HUES48 (cell line): ENCODE measurements around the gene SPINK13.
"Not testable (repeated sequence)": the region's sequence is repeated elsewhere in the genome, so short reads cannot be mapped to it uniquely, and the experiment has no call there.

Experiments used
- H3K27ac ChIP-seq: one replicate; pipeline ENCODE4 v1.7.0; 2013; ENCODE audit warnings: low read depth, low read length, inconsistent platforms
- H3K27me3 ChIP-seq: 2 replicates; pipeline ENCODE4 v1.6.1; 2013; ENCODE audit warnings: mild to moderate bottlenecking, low read length; ENCODE audit not compliant: control insufficient read depth, insufficient read depth
- H3K36me3 ChIP-seq: 2 replicates; pipeline ENCODE4 v1.6.1; 2013; ENCODE audit warnings: low read length; ENCODE audit not compliant: control insufficient read depth, insufficient read depth
- H3K4me1 ChIP-seq: 2 replicates; pipeline ENCODE4 v1.6.1; 2013; ENCODE audit warnings: mild to moderate bottlenecking, low read length; ENCODE audit not compliant: control insufficient read depth, insufficient read depth
- H3K4me3 ChIP-seq: 2 replicates; pipeline ENCODE4 v1.5.1; 2013; ENCODE audit warnings: mild to moderate bottlenecking, low read depth, low read length
- H3K9ac ChIP-seq: 2 replicates; pipeline ENCODE4 v1.6.1; 2013; ENCODE audit warnings: mild to moderate bottlenecking, low read depth, low read length, moderate library complexity
- H3K9me3 ChIP-seq: 2 replicates; pipeline ENCODE4 v1.6.1; 2013; ENCODE audit warnings: low read length; ENCODE audit not compliant: control insufficient read depth, insufficient read depth

The SPINK13 gene

DNA sequence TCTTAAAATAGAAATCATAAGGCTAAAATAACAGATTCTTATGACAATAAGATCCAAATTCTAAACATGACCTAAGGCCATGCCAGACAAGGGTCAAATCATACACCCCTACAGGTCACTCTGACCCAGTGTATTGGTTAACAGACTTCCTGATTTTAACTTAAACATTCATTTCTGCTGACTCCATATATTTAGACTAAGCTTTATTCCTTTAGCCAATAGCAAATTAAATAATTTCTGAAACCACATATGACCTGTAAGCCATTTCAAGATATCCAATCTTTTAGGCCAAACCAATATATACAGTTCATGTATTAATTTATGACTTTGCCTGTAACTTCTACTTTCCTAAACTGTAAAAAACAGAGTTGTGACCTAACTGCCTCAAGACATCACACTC is 7.4 kb upstream of the SPINK13 start:
- H3K9me3 ChIP-seq, result no peaks in the 10 kb centered on the region
- no peaks in the 10 kb centered on the region for H3K4me1 ChIP-seq
- no peak overlapping the region for H3K9ac ChIP-seq
- no peaks in the 10 kb centered on the region for H3K27me3 ChIP-seq
- H3K27ac ChIP-seq, result no peak overlapping the region
- H3K4me3 ChIP-seq, result no peak overlapping the region
- H3K36me3 ChIP-seq, result no peaks in the 10 kb centered on the region

DNA sequence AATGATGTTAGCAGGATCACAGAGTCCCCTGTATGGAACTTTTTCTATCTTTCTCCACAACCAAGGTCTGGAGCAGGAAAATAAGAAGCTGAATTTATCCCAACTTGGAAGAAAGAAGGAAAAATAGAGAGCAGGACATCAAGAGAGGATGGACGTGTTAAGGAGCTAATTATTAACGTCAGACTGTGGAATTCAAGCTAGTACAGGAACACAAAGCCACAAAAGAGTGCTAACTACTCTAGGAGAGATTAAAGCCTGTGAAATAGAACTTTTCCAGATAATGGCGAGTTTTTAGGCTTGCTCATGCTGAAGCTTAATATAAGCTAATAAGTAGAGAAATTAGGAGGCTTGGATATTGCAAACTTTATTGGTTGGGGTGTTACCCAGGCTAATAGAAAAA is 632 bp upstream of the SPINK13 start:
- Histone ChIP-seq H3K4me1 (no peaks in the 10 kb centered on the region), H3K27ac (no peak overlapping the region), H3K27me3 (no peaks in the 10 kb centered on the region), H3K9ac (no peak overlapping the region), H3K9me3 (no peaks in the 10 kb centered on the region), H3K4me3 (no peak overlapping the region), H3K36me3 (no peaks in the 10 kb centered on the region)

DNA sequence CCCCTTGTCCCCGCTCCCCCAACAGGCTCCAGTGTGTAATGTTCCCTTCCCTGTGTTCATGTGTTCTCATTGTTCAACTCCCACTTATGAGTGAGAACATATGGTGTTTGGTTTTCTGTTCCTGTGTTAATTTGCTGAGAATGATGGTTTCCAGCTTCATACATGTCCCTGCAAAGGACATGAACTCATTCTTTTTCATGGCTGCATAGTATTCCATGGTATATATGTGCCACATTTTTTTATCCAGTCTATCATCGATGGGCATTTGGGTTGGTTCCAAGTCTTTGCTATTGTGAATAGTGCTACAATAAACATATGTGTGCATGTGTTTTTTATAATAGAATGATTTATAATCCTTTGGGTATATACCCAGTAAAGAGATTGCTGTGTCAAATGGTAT is 6.5 kb downstream of the SPINK13 start:
- H3K36me3 ChIP-seq, H3K27ac ChIP-seq, H3K4me3 ChIP-seq, H3K9ac ChIP-seq, H3K4me1 ChIP-seq, H3K27me3 ChIP-seq, H3K9me3 ChIP-seq: not testable (repeated sequence)

DNA sequence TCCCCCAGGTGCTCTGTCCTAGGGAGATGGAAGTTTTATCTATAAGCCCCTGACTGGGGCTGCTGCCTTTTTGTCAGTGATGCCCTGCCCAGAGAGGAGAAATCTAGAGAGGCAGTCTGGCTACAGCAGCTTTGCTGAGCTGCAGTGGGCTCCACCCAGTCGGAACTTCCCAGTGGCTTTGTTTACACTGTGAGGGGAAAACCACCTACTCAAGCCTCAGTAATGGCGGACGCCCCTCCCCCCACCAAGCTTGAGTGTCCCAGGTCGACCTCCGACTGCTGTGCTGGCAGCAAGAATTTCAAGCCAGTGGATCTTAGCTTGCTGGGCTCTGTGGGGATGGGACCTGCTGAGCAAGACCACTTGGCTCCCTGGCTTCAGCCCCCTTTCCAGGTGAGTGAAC is 12.3 kb downstream of the SPINK13 start:
- not testable (repeated sequence) for H3K4me1 ChIP-seq, H3K27ac ChIP-seq, H3K36me3 ChIP-seq, H3K27me3 ChIP-seq, H3K4me3 ChIP-seq, H3K9me3 ChIP-seq, H3K9ac ChIP-seq

DNA sequence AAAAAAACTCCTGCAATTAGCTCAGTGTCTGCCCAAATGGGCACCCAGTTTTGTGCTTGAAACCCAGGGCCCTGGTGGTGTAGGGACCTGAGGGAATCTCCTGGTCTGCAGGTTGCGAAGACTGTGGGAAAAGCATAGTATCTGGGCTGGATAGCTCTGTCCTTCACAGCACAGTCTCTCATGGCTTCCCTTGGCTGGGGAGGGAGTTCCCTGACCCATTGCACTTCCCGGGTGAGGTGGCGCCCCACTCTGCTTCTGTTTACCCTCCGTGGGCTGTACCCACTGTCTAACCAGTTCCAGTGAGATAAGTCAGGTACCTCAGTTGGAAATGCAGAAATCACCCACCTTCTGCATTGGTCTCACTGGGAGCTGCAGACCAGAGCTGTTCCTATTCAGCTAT is 12.7 kb downstream of the SPINK13 start:
- H3K9me3 ChIP-seq, H3K36me3 ChIP-seq, H3K27me3 ChIP-seq, H3K4me1 ChIP-seq, H3K4me3 ChIP-seq, H3K9ac ChIP-seq, H3K27ac ChIP-seq: not testable (repeated sequence)

DNA sequence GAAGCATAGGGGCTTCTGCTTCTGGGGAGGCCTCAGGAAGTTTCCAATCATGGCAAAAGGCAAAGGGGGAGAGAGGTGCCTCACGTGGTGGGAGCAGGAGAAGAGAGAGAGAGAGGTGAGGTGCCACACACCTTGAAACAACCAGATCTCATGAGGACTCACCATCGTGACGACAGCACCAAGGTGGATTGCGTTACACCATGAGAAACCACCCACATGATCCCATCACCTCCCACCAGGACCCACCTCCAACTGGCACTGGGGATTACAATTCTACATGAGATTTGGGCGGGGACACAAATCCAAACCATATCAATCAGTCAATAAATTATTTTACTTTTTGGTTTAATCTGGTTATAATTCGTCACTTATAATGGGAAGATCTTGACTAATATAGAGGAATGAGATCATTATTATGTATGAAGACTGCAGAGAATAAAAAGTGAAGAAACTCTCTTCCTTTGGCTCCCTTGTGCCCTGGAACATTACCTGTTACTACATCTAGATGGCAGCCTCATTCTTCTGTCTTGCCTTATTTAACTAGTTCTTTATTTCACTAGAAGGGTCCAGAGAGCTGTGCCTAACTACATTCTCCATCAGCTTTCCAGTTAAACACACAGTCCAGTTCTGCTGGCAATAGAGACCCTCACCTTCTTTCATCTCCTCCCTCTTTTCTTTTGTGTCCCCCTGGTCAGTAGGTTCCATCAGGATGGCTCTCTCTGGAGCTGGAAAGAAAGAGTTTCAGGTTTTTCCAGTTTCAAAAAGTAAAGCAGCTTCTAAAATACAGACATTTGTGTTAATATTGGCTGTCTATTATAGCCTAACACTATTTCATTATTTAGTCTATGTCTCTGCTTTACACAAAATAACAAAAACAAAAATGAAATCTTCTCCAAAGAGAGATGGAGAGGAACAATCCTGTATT is 21.9 kb downstream of the SPINK13 start:
- no peak overlapping the region for H3K9ac ChIP-seq
- no peak overlapping the region for H3K4me3 ChIP-seq
- no peaks in the 10 kb centered on the region for H3K27me3 ChIP-seq
- no peaks in the 10 kb centered on the region for H3K36me3 ChIP-seq
- no peaks in the 10 kb centered on the region for H3K9me3 ChIP-seq
- no peak overlapping the region for H3K27ac ChIP-seq
- no peaks in the 10 kb centered on the region for H3K4me1 ChIP-seq

DNA sequence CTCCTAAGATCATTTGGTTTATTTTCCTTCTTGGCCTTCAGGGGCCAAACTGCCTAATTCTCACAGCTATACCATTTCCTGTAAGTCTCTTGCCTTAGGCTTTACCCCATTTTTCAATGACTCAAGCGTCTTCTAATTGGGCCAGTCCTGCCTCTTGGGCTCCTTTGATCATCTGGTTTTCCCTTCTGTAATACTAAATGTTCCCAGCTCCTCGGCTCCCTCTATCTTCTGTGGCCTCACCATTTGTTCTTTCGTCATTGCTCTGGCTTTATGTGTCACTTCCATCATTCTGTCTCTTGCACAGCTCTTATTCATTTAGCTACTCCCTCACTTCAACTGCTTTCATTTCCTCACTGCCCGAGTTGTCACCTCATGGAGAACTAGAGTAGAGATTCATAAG is 29.1 kb downstream of the SPINK13 start:
- Histone ChIP-seq H3K9ac (no peak overlapping the region), H3K9me3 (no peaks in the 10 kb centered on the region), H3K4me1 (no peaks in the 10 kb centered on the region), H3K27me3 (no peaks in the 10 kb centered on the region), H3K27ac (no peak overlapping the region), H3K36me3 (no peaks in the 10 kb centered on the region), H3K4me3 (no peak overlapping the region)

DNA sequence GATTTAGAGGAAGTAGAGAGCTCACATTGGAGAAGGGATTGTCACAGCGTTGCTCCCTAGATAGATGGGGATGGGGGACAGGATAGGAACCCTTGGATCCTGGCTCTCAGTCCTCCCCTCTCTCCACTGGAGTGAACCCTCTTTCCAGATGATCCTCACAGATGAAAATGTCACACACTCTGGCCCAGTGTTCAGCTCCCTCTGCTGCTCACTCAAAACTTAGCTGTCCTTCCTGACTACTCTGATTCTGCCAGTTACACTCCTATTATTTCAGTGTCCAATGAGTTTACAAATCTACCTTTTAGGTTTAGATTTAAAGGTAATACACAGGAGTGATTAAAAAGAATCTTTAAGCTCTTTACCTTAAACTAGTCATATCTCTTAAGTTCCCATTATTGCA is 37.9 kb downstream of the SPINK13 start:
- Histone ChIP-seq H3K4me1 (no peaks in the 10 kb centered on the region), H3K4me3 (no peak overlapping the region), H3K9me3 (no peaks in the 10 kb centered on the region), H3K27ac (no peak overlapping the region), H3K9ac (no peak overlapping the region), H3K36me3 (no peaks in the 10 kb centered on the region), H3K27me3 (no peaks in the 10 kb centered on the region)

DNA sequence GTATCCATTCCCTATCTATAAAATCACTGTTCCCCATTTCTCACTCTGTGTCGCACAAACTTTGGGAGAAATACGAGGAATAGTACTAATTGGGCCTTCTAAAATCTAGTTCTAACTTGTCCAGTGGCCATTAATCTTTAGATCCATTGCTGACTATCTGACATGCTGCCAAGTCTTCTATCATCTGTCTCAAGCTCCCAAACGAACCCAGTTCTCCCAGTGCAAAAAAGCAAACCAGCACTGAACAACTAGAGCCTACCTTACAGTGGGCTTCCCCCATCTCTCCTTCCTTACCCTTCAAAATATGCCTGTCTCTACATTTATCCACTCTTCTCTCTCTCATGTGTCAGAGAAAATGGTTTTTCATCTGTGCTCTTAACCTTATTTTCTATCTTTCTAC is 40.4 kb downstream of the SPINK13 start:
- Histone ChIP-seq H3K9ac (no peak overlapping the region), H3K4me1 (no peaks in the 10 kb centered on the region), H3K36me3 (no peaks in the 10 kb centered on the region), H3K4me3 (no peak overlapping the region), H3K27me3 (no peaks in the 10 kb centered on the region), H3K27ac (no peak overlapping the region), H3K9me3 (no peaks in the 10 kb centered on the region)

DNA sequence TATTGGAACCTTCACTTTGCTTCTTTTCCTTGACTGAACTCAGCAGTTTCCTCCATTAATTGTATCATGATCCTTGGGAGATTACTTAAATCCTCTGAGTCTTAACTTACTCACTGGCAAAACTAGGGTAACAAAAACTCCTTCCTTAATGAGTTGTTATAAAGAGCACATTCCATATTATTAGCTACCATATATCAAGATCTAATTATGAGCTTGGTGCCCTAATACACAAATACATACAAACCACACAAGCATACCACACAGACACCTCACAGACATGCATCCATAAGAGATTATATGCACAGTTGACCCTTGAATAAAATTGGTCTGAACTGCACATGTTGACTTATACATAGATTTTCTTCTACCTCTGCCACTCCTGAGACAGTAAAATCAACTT is 41.2 kb downstream of the SPINK13 start:
- H3K4me3 ChIP-seq, result no peak overlapping the region
- H3K27me3 ChIP-seq, result no peaks in the 10 kb centered on the region
- H3K9me3 ChIP-seq, result no peaks in the 10 kb centered on the region
- H3K27ac ChIP-seq, result no peak overlapping the region
- no peak overlapping the region for H3K9ac ChIP-seq
- no peaks in the 10 kb centered on the region for H3K4me1 ChIP-seq
- no peaks in the 10 kb centered on the region for H3K36me3 ChIP-seq

DNA sequence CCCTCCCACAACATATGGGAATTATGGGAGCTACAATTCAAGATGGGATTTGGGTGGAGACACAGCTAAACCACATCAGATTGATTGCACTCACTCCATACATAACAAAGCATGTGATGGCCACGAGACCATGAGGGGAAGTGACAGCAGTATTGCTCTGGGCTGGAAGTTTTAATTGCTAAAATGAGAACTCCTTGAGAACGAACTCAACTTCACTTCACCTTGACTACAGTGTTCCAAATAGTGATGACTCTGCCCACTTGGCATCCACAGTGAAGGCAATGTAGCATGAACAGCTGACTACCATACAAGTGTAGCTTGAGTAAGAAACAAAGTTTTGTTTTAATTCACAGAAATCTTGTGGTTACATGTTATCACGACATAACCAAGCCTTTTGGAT is 42.9 kb downstream of the SPINK13 start:
- Histone ChIP-seq H3K27ac (no peak overlapping the region), H3K9me3 (no peaks in the 10 kb centered on the region), H3K4me1 (no peaks in the 10 kb centered on the region), H3K27me3 (no peaks in the 10 kb centered on the region), H3K36me3 (no peaks in the 10 kb centered on the region), H3K9ac (no peak overlapping the region), H3K4me3 (no peak overlapping the region)
